ENCODE data around the gene RPL10.

The RPL10 gene

GRCh38 chrX:154362085-154362742 lies 36.0 kb upstream of the RPL10 start:
- FAIRE-seq, result no peak

GRCh38 chrX:154363706-154364439 lies 34.3 kb upstream of the RPL10 start:
- no peak for FAIRE-seq

- no peak for FAIRE-seq
Measured at GRCh38 chrX:154365052-154365600, 33.1 kb upstream of the RPL10 start.

DNA sequence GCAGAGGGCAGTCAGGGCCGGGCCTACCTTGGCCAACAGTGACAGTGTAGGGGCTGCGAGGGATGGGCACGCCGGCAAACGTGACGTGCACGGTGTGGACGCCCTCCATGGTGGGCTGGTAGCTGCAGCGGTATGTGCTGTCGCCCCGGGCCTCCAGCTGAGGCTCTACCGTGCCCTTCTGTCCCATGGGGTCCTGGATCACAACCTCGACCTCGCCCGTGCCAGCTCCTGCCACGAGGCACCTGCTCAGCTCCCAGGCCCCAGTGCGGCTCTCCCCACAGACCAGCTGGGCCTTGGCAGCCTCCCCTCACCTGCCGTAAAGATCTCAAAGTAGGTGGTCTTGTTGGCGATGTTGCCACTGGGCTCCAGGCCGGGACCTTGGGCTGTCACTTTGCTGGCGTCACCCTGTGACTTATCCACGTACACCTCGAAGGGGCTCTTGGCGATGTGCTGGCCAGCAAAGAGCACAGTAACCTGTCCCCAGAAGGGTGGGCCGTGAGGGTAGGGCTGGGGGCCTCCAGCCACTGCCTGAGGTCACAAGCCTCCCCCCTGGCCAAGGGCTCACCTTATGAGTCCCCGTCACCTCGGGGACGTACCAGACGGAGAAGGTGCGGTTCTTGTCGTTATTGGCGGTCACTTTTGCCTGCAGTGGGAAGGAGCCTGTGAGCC lies 32.0 kb upstream of the RPL10 start:
- FAIRE-seq, result no peak

DNA sequence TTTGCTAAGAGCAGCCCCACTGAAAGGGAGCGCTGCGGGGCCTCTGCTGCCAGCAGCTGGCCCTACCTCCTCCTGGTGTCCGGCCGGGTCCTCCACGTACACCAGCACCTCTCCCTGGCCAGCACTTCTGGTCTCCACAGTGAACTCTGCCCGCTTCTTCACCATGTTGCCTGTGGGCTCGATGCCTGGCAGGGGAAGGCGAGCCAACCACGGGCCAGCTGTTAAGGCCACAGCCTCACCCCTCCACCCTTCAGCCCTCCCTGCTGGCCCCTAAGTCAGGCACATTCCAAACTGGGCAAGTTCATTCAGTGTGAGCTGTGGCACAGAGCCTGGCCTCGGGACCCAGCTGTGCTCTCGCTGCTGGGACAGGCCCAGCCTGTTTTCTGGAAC lies 31.5 kb upstream of the RPL10 start:
- no peak for FAIRE-seq

GRCh38 chrX:154367474-154368308 lies 30.5 kb upstream of the RPL10 start:
- FAIRE-seq, result no peak

DNA sequence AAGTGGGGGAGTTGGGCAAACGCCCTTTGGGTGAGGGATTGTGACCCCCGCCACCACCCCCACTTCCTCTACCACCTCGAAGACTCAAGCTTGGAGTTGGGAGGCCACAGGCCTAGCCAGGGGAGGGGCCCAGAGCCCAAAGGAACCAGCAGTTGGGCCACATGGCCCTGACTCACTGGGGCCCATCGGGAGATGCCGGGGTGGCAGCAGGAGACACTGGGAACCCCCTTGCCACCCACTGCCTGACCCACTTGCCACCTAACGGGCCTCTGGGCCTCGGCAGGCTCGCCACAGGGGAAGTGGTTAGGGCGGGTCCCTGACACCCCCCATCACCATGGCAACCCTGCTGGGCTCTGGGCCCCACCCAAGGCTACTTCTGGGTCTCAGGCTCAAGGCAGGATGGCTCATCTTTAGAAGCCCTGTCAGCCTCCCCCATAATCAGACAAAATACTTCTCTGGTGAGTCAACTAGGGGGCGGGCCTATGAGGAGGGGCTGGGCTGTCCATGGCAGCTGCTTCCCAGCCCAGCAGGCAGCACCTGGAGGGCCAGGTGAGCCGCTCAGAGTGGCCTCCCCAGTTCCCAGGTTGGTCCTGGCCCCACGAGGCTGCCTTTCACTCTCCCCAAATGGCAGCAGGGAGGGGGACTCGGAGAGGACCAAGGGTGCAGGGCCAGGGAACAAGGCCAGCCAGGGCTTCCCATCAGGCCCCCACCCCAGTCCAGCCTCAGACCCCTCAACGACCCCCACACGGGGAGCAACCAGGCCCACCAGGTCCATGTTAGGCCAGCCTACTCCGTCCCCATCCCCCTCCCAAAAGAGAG lies 29.3 kb upstream of the RPL10 start:
- no peak for FAIRE-seq

- FAIRE-seq, result no peak
Measured at GRCh38 chrX:154369449-154370299, 28.5 kb upstream of the RPL10 start.

DNA sequence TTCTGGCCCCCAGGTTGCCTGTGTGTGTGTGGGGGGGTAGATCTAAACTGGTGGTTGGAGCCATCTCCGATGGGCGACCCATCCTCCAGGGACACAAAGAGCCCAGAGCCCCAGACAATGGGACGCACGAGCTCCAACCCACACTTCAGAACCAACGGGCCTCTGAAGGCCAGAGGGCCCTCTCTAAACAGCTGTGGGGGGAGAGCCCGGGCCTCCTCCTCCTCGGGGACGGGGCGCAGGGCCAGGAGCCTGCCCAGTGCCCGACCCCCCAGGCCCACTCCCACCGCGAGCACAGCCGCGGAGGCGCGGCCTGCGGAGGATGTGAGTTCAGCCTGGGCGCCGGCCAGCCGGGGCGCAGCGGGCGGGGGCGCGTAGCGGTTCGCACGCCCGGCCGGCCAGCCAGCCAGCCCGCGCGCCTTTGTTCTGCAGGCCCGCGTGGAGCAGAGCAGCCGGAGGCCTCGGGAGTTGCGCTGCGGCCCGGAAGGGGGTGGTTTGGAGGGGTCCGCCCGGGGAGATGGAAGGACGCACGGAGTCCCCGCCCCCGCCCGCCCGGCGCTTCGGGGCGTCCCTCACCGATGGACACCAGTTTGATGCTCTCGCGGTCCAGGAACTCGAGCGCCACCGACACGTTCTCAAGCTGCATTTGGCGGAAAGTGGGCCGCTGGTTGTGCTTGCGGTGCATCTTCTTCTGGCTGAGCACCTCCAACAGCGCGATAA lies 27.7 kb upstream of the RPL10 start:
- no peak for FAIRE-seq

DNA sequence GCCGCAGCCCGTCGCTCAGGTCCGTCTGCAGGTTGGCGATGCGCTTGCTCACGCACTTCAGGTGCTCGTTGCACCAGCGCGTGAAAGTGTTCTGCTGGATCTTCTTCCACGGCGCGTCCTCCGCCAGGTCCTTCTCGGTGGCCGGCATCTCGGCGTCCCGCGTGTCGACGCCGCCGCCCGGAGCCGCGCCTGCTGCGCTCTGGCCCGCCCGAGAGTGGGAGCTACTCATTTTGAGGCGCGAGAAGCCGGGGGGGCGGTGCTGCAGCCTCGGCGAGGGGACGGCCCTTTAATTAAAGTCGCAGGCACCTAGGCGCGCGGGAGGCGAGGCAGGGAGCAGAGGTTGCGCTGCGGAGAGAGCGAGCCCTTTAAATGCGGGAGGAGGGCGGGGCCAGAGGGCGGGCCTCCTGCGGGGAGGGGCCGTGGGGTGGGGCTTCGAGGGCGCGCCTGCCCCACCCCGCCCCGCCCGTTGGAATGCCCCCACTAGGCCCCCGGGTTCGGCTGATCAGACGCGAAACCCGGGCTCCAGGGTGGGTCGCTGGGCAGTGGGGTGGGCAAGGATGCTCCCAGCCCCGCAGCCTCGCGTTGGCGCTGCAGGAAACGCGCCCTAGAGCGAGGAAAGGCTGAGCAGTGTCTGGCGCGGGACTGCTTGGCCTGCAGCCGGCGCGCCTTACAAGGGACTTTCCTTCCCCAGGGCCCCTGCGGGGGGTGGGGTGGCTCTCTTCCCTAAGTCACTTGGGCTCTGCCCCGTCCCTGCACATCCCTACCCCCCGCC lies 27.0 kb upstream of the RPL10 start:
- no peak for FAIRE-seq

DNA sequence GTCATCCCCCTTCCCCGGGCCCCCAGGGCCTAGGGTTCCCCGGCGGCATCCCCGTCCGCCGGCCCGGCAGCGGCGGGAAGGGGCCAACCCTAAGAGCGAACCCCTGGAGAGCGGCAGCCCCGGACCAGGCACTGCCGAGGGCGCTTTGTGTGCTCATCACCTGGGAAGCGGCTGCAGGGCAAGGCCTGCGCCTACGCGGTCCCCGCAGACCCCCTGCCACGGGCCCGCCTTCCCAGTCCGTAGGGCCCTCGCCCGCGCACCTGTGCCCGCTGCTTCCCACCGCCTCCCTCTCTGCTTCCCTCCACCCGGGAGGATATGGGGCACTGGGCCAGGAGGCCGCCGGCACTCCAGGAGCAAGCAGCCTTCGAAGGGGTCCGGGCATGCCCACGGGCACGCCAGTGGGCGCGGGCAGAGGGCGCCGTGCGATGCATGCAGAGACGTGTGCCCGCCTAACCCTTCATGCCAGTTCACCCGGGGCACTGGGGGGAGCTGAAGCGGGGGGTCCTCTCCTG lies 26.3 kb upstream of the RPL10 start:
- FAIRE-seq, result no peak

- no peak for FAIRE-seq
Measured at GRCh38 chrX:154372612-154373022, 25.6 kb upstream of the RPL10 start.

DNA sequence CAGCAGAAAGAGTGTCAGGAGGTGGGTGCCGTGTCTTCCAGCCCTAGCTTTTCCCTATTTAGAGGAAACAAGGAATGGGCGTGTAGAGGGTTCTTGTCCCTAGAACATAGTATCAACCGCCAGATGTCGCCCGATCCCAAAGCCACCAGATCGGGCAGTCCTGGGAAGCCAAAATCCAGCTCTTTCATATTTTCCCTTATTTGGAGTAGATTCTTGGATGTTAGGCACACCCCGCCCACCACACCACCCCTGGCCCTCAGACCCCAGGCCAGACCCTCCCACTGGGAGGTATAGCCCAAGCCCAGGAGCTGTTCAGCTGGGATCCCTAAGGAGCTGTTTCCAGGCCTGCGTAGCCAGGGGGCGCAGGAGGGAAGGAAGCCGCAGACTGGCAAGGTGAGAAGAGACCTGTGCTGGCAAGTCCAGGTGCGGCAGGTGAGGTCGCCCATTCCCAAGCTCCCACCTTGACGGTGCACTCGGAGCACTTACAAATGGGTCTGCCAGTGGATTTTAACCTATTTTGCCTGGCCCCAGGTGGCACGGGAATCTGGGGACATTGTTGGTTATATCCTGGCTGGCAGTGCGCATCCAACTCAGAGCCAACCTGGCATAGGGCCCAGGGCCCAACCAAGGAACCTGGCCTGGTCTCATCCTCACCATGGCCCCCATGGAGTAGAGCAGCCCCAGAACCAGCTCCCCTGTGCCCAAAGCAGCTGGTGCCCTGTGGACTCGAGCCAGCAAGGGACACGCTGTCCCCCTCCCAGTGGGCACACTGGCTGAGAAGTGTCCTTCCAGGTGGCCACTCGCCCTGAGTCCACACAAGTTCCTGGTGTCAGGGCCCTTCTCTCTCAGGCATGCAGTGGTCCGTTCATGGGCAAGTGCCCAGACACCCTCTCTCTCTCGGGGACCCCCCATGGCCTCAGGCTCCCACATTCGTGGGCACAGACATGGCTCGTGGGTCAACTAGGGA lies 24.6 kb upstream of the RPL10 start:
- FAIRE-seq, result no peak

DNA sequence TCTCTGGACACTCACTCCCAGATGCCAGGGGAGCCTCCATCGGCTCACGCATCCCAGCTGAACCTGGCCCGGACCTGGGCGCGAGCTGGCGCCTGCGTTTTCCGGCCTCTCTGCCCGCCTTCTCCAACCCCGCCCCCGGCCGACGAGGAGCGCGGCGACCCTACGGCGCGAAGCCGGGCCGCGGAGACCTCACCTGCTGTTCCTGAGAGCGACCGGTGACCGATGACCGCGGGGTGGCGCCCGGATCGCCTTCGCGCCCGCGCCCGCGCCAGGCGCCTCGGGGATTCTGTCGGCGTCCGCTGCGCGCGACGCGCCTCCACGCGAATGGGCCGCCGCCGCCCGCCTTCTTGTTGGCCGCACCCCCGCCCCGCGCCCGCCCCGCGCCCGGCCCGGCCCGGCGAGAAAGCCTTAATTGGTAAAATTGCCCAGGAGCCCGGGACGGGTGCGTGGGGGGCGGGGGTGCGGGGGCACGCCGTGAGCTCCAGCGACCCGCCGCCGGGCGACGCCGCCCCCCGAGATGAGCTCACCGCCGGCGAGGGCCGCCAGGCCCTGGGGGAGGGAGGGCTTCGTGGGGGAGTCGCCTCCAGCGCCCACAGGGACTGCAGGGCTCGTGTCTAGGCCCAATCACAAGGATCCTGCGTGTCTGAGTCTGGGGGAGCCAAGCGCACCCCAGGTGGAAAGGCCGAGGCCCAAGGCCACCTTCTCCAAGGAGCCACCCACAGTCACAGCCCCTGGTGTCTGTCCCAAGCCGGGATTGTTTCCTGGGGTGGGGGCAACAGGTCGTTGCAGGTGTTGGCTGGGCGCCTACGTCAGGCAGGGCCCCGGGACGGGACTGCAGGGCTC lies 23.6 kb upstream of the RPL10 start, which contains the start of gene FLNA:
TSS of gene FLNA (minus strand) at position 322 of the 843 bp plus-strand sequence. CDS start 3,389 bp downstream, outside the sequence.
- no peak for FAIRE-seq

GRCh38 chrX:154375156-154375504 lies 23.0 kb upstream of the RPL10 start:
- no peak for FAIRE-seq

DNA sequence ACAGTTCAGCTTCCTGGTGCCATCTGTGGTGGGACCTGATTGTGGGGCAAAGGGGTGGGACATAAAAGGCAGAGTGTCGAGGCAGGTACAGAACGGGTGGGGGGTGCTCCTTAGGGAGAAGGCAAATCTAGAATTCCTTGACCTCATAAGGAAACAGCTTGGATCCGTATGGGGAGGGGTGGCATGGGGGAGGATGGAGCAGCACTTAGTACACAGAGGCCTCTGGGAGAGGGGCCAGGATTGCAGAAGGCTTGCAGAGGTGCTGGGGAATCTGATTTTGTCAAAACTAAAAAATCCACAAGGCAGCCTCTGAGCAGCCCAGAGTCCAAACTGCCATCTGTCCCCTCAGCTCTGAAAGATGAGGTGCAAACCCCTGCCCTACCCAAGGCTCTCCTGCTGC lies 21.4 kb upstream of the RPL10 start:
- FAIRE-seq, result no peak

Data from A204.1 (cell line).